ENCODE results near the gene EPHA2. TPM values are rescaled to one million over a fixed set of nuclear protein-coding genes. Genes with fewer than 3 reads are reported as not detected.

EPHA2 gene
- total RNA-seq, 1 experiment from 2014 or later: 91.6 TPM

GRCh38 chr1:16077406-16078245 is 78.2 kb downstream of the EPHA2 start:
- Histone ChIP-seq H3K27ac (ENCODE audit: low read depth, low read length, poor library complexity, severe bottlenecking) (no peak overlapping the region), H3K9me3 (ENCODE audit: low read depth, low read length, poor library complexity, severe bottlenecking) (no peaks in the 10 kb centered on the region), H3K27me3 (replicated peaks; ENCODE audit: insufficient read depth, low read depth, low read length, poor library complexity) (no peaks in the 10 kb centered on the region), H3K36me3 (ENCODE audit: insufficient read depth, low read length, poor library complexity, severe bottlenecking) (no peaks in the 10 kb centered on the region), H3K4me3 (ENCODE audit: low read depth, low read length, poor library complexity, severe bottlenecking) (no peak overlapping the region), H3K4me1 (ENCODE audit: insufficient read depth, low read length, poor library complexity, severe bottlenecking) (no peaks in the 10 kb centered on the region)
- DNase-seq (ENCODE audit: low spot score): no peak
- TF ChIP-seq, protein P1, sequence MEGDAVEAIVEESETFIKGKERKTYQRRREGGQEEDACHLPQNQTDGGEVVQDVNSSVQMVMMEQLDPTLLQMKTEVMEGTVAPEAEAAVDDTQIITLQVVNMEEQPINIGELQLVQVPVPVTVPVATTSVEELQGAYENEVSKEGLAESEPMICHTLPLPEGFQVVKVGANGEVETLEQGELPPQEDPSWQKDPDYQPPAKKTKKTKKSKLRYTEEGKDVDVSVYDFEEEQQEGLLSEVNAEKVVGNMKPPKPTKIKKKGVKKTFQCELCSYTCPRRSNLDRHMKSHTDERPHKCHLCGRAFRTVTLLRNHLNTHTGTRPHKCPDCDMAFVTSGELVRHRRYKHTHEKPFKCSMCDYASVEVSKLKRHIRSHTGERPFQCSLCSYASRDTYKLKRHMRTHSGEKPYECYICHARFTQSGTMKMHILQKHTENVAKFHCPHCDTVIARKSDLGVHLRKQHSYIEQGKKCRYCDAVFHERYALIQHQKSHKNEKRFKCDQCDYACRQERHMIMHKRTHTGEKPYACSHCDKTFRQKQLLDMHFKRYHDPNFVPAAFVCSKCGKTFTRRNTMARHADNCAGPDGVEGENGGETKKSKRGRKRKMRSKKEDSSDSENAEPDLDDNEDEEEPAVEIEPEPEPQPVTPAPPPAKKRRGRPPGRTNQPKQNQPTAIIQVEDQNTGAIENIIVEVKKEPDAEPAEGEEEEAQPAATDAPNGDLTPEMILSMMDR (conservative IDR thresholded peaks at IDR 0.05; ENCODE audit: low read depth, low read length): no peak
- no peak for TF ChIP-seq EZH2 (IDR thresholded peaks at IDR 0.05; ENCODE audit: borderline replicate concordance, low read depth, low read length, poor library complexity, severe bottlenecking)
- no TSS peak for BruUV-seq (replicated peaks)
- ChIA-PET POLR2A (ENCODE audit: low non-redundant PET) (no interaction called here), CTCF (interaction anchor here (1.5 to 1.9 kb wide), 3 partner anchors 78 to 167 kb away, joined by 3 to 13 read pairs (median 8); partner anchors contain the start of gene EPHA2)
- intact Hi-C loops (cut with micrococcal nuclease; ENCODE audit: unreplicated experiment): loop anchor here (2.0 kb wide), 5 partner anchors 77 to 285 kb away; partner anchors contain the start of gene CPLANE2

DNA sequence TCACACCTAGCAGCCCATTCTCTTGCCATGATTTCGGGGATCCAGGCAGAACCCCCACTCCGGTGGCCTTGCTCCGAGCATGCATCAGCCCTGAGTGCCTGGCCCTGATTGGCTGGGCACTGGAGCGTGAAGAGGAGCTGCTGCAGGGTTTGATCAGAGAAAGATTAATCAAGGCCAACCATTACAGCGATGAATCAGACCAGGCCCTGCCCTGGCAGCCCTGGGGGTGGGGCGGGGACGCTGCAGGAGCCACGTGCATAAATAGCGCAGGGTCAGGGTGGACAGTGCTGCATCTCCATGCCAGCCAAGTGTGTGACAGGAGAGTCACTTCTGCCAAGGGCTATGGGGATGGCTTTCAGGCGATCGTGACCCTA is 79.0 kb downstream of the EPHA2 start:
- Histone ChIP-seq H3K4me1 (ENCODE audit: insufficient read depth, low read length, poor library complexity, severe bottlenecking) (no peaks in the 10 kb centered on the region), H3K27ac (ENCODE audit: low read depth, low read length, poor library complexity, severe bottlenecking) (no peak overlapping the region), H3K9me3 (ENCODE audit: low read depth, low read length, poor library complexity, severe bottlenecking) (no peaks in the 10 kb centered on the region), H3K36me3 (ENCODE audit: insufficient read depth, low read length, poor library complexity, severe bottlenecking) (no peaks in the 10 kb centered on the region), H3K4me3 (ENCODE audit: low read depth, low read length, poor library complexity, severe bottlenecking) (no peak overlapping the region), H3K27me3 (replicated peaks; ENCODE audit: insufficient read depth, low read depth, low read length, poor library complexity) (no peaks in the 10 kb centered on the region)
- intact Hi-C loops (cut with micrococcal nuclease; ENCODE audit: unreplicated experiment): no loop called here
- BruUV-seq (replicated peaks): no TSS peak
- CTCF ChIA-PET: interaction anchor here (1.5 kb wide), 1 partner anchor 110 kb away, joined by 3 read pairs; no protein-coding TSS in a partner anchor
- TF ChIP-seq, protein P1 (conservative IDR thresholded peaks at IDR 0.05; ENCODE audit: low read depth, low read length): no peak
- no peak for DNase-seq (ENCODE audit: low spot score)
- POLR2A ChIA-PET (ENCODE audit: low non-redundant PET): no interaction called here

DNA sequence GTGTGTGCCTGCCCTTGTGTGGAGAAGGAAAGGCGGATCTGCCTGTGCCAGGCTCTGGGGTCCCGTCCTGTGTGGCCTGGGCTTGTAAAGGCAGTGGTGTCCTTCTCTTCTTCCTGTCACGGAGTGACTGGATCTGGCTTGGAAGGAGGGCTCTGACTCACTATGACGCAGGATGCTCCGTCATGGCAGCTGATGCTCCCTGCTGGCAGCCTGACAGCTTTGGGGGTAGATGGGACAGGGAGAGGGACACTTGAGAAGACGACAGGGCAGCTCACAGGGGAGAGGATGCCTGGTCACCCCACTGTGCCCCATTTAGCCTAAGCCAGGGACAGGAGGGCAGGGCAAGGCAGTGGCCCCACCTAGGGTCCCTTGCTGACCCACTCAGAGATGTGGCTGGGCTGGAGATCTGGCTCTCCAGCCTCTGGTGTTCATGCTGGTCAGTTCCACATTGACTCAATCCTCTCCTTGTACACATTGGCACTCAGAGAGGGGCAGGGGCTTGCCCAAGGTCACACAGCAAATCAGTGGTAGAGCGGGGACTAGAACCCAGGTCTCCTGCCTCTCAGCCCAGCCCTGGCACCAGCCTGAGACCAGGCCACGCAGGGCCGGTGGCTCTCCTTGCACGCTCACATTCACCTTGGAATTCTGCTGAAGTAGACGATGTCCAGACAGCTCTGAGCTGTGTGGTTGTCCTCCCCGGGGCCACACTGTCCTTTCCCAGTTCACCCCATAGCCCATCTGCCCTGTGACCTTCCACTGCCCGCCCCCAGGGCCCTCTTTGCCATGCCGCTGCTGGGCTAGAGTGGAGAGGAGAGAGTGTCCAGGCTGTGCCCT is 79.6 kb downstream of the EPHA2 start:
- Histone ChIP-seq H3K27ac (ENCODE audit: low read depth, low read length, poor library complexity, severe bottlenecking) (no peak overlapping the region), H3K27me3 (replicated peaks; ENCODE audit: insufficient read depth, low read depth, low read length, poor library complexity) (no peaks in the 10 kb centered on the region), H3K4me3 (ENCODE audit: low read depth, low read length, poor library complexity, severe bottlenecking) (no peak overlapping the region), H3K4me1 (ENCODE audit: insufficient read depth, low read length, poor library complexity, severe bottlenecking) (no peaks in the 10 kb centered on the region), H3K9me3 (ENCODE audit: low read depth, low read length, poor library complexity, severe bottlenecking) (no peaks in the 10 kb centered on the region), H3K36me3 (ENCODE audit: insufficient read depth, low read length, poor library complexity, severe bottlenecking) (no peaks in the 10 kb centered on the region)
- intact Hi-C loops (cut with micrococcal nuclease; ENCODE audit: unreplicated experiment): no loop called here
- no peak for TF ChIP-seq EZH2 (IDR thresholded peaks at IDR 0.05; ENCODE audit: borderline replicate concordance, low read depth, low read length, poor library complexity, severe bottlenecking)
- TF ChIP-seq, protein P1 (conservative IDR thresholded peaks at IDR 0.05; ENCODE audit: low read depth, low read length): no peak
- CTCF ChIA-PET: interaction anchor here (0.5 kb wide), 1 partner anchor 79 kb away, joined by 4 read pairs; no protein-coding TSS in a partner anchor
- DNase-seq (ENCODE audit: low spot score): peak; percentile 80
- POLR2A ChIA-PET (ENCODE audit: low non-redundant PET): no interaction called here
- BruUV-seq (replicated peaks): no TSS peak
